HEK293 (cell line): ENCODE data around the gene PIP5K1B.

ENCODE experiments used
- ATF2 ChIP-seq: fragments of 450-650 bp; formaldehyde crosslinking; IDR thresholded peaks from 2 replicates; pipeline ENCODE4 v1.5.1; 2016; ENCODE audit warnings: missing biosample characterization, missing genetic modification characterization, low read depth
- CTCF ChIP-seq: fragments of 450-650 bp; formaldehyde crosslinking; IDR thresholded peaks from 2 replicates; pipeline ENCODE4 v1.5.1; 2016; ENCODE audit warnings: missing biosample characterization, missing genetic modification characterization
- ELK4 ChIP-seq: IDR thresholded peaks from 2 replicates; pipeline ENCODE4 v1.6.1; 2011; ENCODE audit warnings: mild to moderate bottlenecking, low read depth, low read length, borderline replicate concordance
- FEZF1 ChIP-seq: fragments of 450-650 bp; formaldehyde crosslinking; IDR thresholded peaks from 2 replicates; pipeline ENCODE4 v1.5.1; 2016; ENCODE audit warnings: missing biosample characterization, missing genetic modification characterization
- KLF16 ChIP-seq: fragments of 450-650 bp; formaldehyde crosslinking; IDR thresholded peaks from 2 replicates; pipeline ENCODE4 v1.5.1; 2017; ENCODE audit warnings: missing biosample characterization, missing genetic modification characterization
- REST ChIP-seq: fragments of 450-650 bp; formaldehyde crosslinking; IDR thresholded peaks from 2 replicates; pipeline ENCODE4 v1.5.1; 2016; ENCODE audit warnings: missing biosample characterization, missing genetic modification characterization
- SCRT2 ChIP-seq: fragments of 450-650 bp; formaldehyde crosslinking; IDR thresholded peaks from 2 replicates; pipeline ENCODE4 v1.5.1; 2016; ENCODE audit warnings: missing biosample characterization, missing genetic modification characterization
- YY1 ChIP-seq: fragments of 450-650 bp; formaldehyde crosslinking; IDR thresholded peaks from 2 replicates; pipeline ENCODE4 v1.5.1; 2018; ENCODE audit warnings: missing biosample characterization, missing genetic modification characterization
- YY2 ChIP-seq: fragments of 450-650 bp; formaldehyde crosslinking; IDR thresholded peaks from 2 replicates; pipeline ENCODE4 v1.5.1; 2016; ENCODE audit warnings: missing biosample characterization, missing genetic modification characterization
- ZBTB44 ChIP-seq: fragments of 450-650 bp; IDR thresholded peaks from 2 replicates; pipeline ENCODE4 v1.5.1; 2018; ENCODE audit warnings: missing biosample characterization, mild to moderate bottlenecking, missing genetic modification characterization
- ZNF121 ChIP-seq: fragments of 450-650 bp; formaldehyde crosslinking; IDR thresholded peaks from 2 replicates; pipeline ENCODE4 v1.5.1; 2016; ENCODE audit warnings: missing biosample characterization, missing genetic modification characterization
- ZNF133 ChIP-seq: fragments of 450-650 bp; formaldehyde crosslinking; IDR thresholded peaks from 2 replicates; pipeline ENCODE4 v1.5.1; 2016; ENCODE audit warnings: missing biosample characterization, missing genetic modification characterization
- ZNF707 ChIP-seq: fragments of 450-650 bp; formaldehyde crosslinking; IDR thresholded peaks from 2 replicates; pipeline ENCODE4 v1.5.1; 2016; ENCODE audit warnings: missing biosample characterization, missing genetic modification characterization
- ZNF776 ChIP-seq: fragments of 450-650 bp; formaldehyde crosslinking; IDR thresholded peaks from 2 replicates; pipeline ENCODE4 v1.5.0; 2017; ENCODE audit warnings: missing biosample characterization, missing genetic modification characterization, borderline replicate concordance

GRCh38 chr9:69030851-69031645 is 326.0 kb downstream of the PIP5K1B start:
- no peak for TF ChIP-seq CTCF (tag by site-specific recombination)
- no peak for TF ChIP-seq ELK4
- TF ChIP-seq ZNF133 (tag by site-specific recombination): no peak
- TF ChIP-seq ZBTB44 (tag by site-specific recombination): no peak
- TF ChIP-seq ZNF121 (tag by site-specific recombination): no peak
- TF ChIP-seq ZNF776 (tag by site-specific recombination): no peak
- TF ChIP-seq REST (tag by site-specific recombination): no peak
- TF ChIP-seq ZNF707 (tag by site-specific recombination): no peak
- TF ChIP-seq KLF16 (tag by site-specific recombination): no peak
- no peak for TF ChIP-seq FEZF1 (tag by site-specific recombination)
- no peak for TF ChIP-seq YY2
- no peak for TF ChIP-seq YY1 (tag by site-specific recombination)
- no peak for TF ChIP-seq SCRT2 (tag by site-specific recombination)
- no peak for TF ChIP-seq ATF2 (tag by site-specific recombination)
